GM13977 (cell line): Measurements from ENCODE around the gene ZFYVE9.

Source experiments
- DNase-seq: peaks from one replicate; pipeline ENCODE4 v3.0.0; 2012; ENCODE audit warnings: low spot score
- CTCF ChIP-seq: IDR thresholded peaks from 2 replicates; pipeline ENCODE4 v1.5.1; 2012; ENCODE audit warnings: mild to moderate bottlenecking, control low read depth; ENCODE audit not compliant: insufficient read depth; ENCODE audit errors: extremely low read depth, missing control alignments
- in situ Hi-C: fragments of 300-500 bp; cut with MboI; formaldehyde crosslinking; loops from one replicate; pipeline ENCODE4 v1.12.0; 2022; ENCODE audit warnings: low sequenced_read_pairs, low pct_unique_long_range_greater_than_20kb, mixed read lengths, inconsistent platforms; ENCODE audit not compliant: unreplicated experiment

ZFYVE9 gene

GRCh38 chr1:52190500-52191252 lies 48.8 kb downstream of the ZFYVE9 start:
- in situ Hi-C loops: no loop called here
- no peak for DNase-seq
- TF ChIP-seq CTCF: no peak

DNA sequence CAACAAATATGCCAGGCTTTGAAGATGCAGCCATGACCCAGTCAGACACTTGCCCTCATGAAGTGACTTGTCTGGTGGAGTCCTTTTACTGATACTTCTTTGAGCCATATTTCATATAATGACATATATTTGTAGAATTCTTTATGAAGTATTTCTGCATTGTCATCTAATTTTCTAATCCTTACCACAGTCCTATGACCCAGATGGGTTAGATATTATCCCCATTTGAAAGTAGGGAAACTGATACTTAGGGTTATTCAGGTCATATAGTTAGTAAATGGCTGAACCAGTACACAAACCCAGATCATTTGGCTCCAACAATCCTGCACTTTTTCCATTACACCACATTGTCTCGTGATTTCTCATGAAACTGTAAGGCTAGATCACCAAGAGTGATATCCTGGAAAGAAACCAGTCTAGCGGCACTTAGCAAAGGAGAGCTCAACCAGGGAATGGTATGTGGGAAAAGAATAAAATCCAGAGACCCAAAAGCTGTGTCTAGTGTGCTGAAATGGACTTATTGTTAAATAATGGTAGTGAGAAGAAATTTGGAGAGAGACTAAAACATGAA lies 49.6 kb downstream of the ZFYVE9 start:
- in situ Hi-C loops: no loop called here

GRCh38 chr1:52192024-52192423 lies 50.1 kb downstream of the ZFYVE9 start:
- in situ Hi-C loops: no loop called here
- no peak for DNase-seq
- no peak for TF ChIP-seq CTCF

More for the DNA sequence above, 49.6 kb downstream of the ZFYVE9 start:
- no peak for DNase-seq
- TF ChIP-seq CTCF: no peak

- no peak for TF ChIP-seq CTCF
- DNase-seq: no peak
- in situ Hi-C loops: no loop called here
These were observed 50.5 kb downstream of the ZFYVE9 start for GRCh38 chr1:52192436-52192835.

DNA sequence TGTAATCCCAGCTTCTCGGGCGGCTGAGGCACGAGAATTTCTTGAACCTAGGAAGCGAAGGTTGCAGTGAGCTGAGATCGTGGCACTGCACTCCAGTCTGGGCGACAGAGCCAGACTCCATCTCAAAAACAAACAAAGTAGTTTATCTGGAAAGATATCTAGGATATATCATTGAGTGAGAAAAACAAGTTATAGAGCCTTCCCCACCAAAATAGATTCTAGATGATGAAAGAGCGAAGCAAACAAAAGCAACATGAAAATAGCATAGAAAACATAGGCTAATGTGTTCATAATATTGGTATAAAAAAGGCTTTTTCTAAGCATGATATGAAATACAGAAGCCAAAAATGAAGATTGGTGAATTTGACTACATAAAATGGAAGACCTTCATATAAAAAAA lies 52.1 kb downstream of the ZFYVE9 start:
- TF ChIP-seq CTCF: no peak
- in situ Hi-C loops: no loop called here
- DNase-seq: no peak

DNA sequence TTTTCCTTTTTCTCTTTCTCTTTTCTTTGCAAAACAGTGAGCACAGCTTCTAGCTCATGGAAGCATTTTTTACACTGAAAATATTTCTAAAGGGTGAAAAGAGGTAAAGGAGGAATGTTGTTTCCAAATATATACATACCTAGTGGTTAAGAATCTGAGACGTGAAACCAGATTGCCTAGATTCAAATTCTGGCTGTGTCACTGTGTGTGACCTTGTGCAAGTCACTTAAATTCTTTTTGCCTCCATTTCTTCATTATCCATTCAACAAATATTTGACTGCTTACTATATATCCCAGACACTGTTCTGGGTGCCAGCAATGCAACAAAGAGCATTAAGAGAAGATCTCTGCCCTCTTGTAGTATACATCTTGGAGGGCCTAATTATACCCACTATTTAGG lies 53.3 kb downstream of the ZFYVE9 start:
- no peak for DNase-seq
- no peak for TF ChIP-seq CTCF
- in situ Hi-C loops: no loop called here
